CD14-positive monocyte (primary cell): Measurements from ENCODE around the gene ACAD8. TPM values are rescaled to one million over a fixed set of nuclear protein-coding genes. Genes with fewer than 3 reads are reported as not detected.

Experiments used
- DNase-seq, 3 donors: peaks; one replicate each; pipeline ENCODE4 v3.0.0-alpha.2; 2011 to 2022
- H2AFZ ChIP-seq: 2 replicates; pipeline ENCODE4 v1.6.0; 2012; ENCODE audit warnings: mild to moderate bottlenecking, low read depth, low read length, inconsistent platforms; ENCODE audit not compliant: insufficient read depth, poor library complexity, severe bottlenecking
- H3K27ac ChIP-seq, 2 donors: 1 replicate in 1 of 2; 2 replicates in 1 of 2; pipeline ENCODE4 v1.5.1; 2012 to 2013; ENCODE audit warnings: low read length in 2 of 2, control low read depth in 1 of 2, inconsistent platforms in 1 of 2, low read depth in 1 of 2, mild to moderate bottlenecking in 1 of 2
- H3K27me3 ChIP-seq, 2 donors: one replicate each; pipeline versions ENCODE4 v1.6.0 to v1.6.1; 2011 to 2013; ENCODE audit warnings: low read length in 2 of 2; ENCODE audit not compliant: control insufficient read depth in 2 of 2, insufficient read depth in 2 of 2
- H3K36me3 ChIP-seq, 2 donors: replicated peaks in 1 of 2; 1 replicate in 1 of 2; 2 replicates in 1 of 2; pipeline versions ENCODE4 v1.5.1 to v1.6.1; 2012 to 2013; ENCODE audit warnings: low read length in 2 of 2, control low read depth in 1 of 2, inconsistent platforms in 1 of 2, mild to moderate bottlenecking in 1 of 2; ENCODE audit not compliant: insufficient read depth in 2 of 2, control insufficient read depth in 1 of 2
- H3K4me1 ChIP-seq, 2 donors: 1 replicate in 1 of 2; 2 replicates in 1 of 2; pipeline versions ENCODE4 v1.5.1 to v1.6.1; 2012 to 2013; ENCODE audit warnings: low read length in 2 of 2, control low read depth in 1 of 2, inconsistent platforms in 1 of 2, mild to moderate bottlenecking in 1 of 2, moderate library complexity in 1 of 2; ENCODE audit not compliant: insufficient read depth in 2 of 2, control insufficient read depth in 1 of 2
- H3K4me2 ChIP-seq: replicated peaks from 2 replicates; pipeline ENCODE3; 2012; ENCODE audit warnings: low read length, moderate library complexity, mild to moderate bottlenecking; ENCODE audit not compliant: poor library complexity, severe bottlenecking; ENCODE audit errors: extremely low read depth
- H3K4me3 ChIP-seq, 3 experiments: fragments of 200-600 bp in 1 of 3; sonication (generic) in 1 of 3; replicated peaks in 1 of 3; 1 replicate in 2 of 3; 2 replicates in 1 of 3; pipeline ENCODE4 v1.5.1; 2011 to 2013; ENCODE audit warnings: low read length in 3 of 3, mild to moderate bottlenecking in 3 of 3, control low read depth in 2 of 3, low read depth in 2 of 3, inconsistent platforms in 1 of 3, moderate library complexity in 1 of 3
- H3K79me2 ChIP-seq: 2 replicates; pipeline ENCODE4 v1.6.0; 2012; ENCODE audit warnings: mild to moderate bottlenecking, control low read depth, inconsistent platforms, low read length, moderate library complexity; ENCODE audit not compliant: insufficient read depth
- H3K9ac ChIP-seq: 2 replicates; pipeline ENCODE4 v1.6.0; 2017; ENCODE audit warnings: low read length, mild to moderate bottlenecking; ENCODE audit not compliant: insufficient read depth, poor library complexity, severe bottlenecking
- H3K9me3 ChIP-seq, 2 donors: replicated peaks in 1 of 2; 1 replicate in 1 of 2; 2 replicates in 1 of 2; pipeline versions ENCODE4 v1.5.1 to v1.6.1; 2012 to 2013; ENCODE audit warnings: low read length in 2 of 2, control low read depth in 1 of 2; ENCODE audit not compliant: control insufficient read depth in 1 of 2, insufficient read depth in 1 of 2
- H4K20me1 ChIP-seq: 2 replicates; pipeline ENCODE4 v1.6.0; 2012; ENCODE audit warnings: mild to moderate bottlenecking, low read length, control low read depth, moderate library complexity; ENCODE audit not compliant: insufficient read depth
- H3K27ac Mint-ChIP-seq, 7 donors: one replicate each; pipeline ENCODE4 v1.8.0; 2020; ENCODE audit warnings: mild to moderate bottlenecking in 7 of 7, mixed read lengths in 7 of 7, moderate library complexity in 6 of 7, inconsistent platforms in 2 of 7
- H3K27me3 Mint-ChIP-seq, 3 donors: one replicate each; pipeline ENCODE4 v1.8.0; 2021 to 2022; ENCODE audit warnings: low read depth in 3 of 3, mild to moderate bottlenecking in 3 of 3, mixed read lengths in 3 of 3, moderate library complexity in 3 of 3, inconsistent platforms in 1 of 3
- H3K36me3 Mint-ChIP-seq, 2 donors: one replicate each; pipeline ENCODE4 v1.8.0; 2020; ENCODE audit warnings: mixed read lengths in 2 of 2, inconsistent platforms in 1 of 2, mild to moderate bottlenecking in 1 of 2
- H3K4me1 Mint-ChIP-seq: one replicate; pipeline ENCODE4 v1.8.0; 2020; ENCODE audit warnings: mild to moderate bottlenecking, mixed read lengths
- H3K4me3 Mint-ChIP-seq, 2 donors: one replicate each; pipeline ENCODE4 v1.8.0; 2020; ENCODE audit warnings: mild to moderate bottlenecking in 2 of 2, mixed read lengths in 2 of 2, moderate library complexity in 1 of 2
- H3K9me3 Mint-ChIP-seq, 7 donors: one replicate each; pipeline ENCODE4 v1.8.0; 2020 to 2022; ENCODE audit warnings: mixed read lengths in 7 of 7, mild to moderate bottlenecking in 6 of 7, moderate library complexity in 6 of 7, inconsistent platforms in 2 of 7
- CTCF ChIP-seq: fragments of 200-600 bp; IDR thresholded peaks from one replicate; pipeline ENCODE4 v1.8.0; 2022; ENCODE audit warnings: antibody characterized with exemption, mild to moderate bottlenecking
- WGBS: methylation state at CpG from one replicate; pipeline ENCODE4 v1.1.5; 2013; ENCODE audit warnings: missing lambda C conversion rate; ENCODE audit not compliant: insufficient coverage; 5-methylcytosine and 5-hydroxymethylcytosine counted together
- intact Hi-C, 2 donors: fragments of 100-400 bp; cut with micrococcal nuclease; formaldehyde crosslinking; loops; one replicate each; pipeline versions ENCODE4 v1.15.0 to v1.15.1; 2023
- polyA plus RNA-seq, 3 donors: library from polyadenylated mRNA; depleted of rRNA in 1 of 3; unstranded in 2 of 3; stranded (reverse) in 1 of 3; fragments of 300-500 nt in 2 of 3; fragments of >200 nt in 1 of 3; fragmentation: Illumina TruSeq in 2 of 3; gene quantifications; 1 replicate in 2 of 3; 2 replicates in 1 of 3; pipeline ENCODE4 v1.2.3, GENCODE V29; 2012 to 2021

Gene ACAD8
- polyA plus RNA-seq, 3 donors: 16.7 to 37.2 (median 19.3) TPM

- Histone ChIP-seq H3K27ac (no peak overlapping the region), H4K20me1 (no peaks in the 10 kb centered on the region), H3K79me2 (no peaks in the 10 kb centered on the region), H3K27me3 (no peaks in the 10 kb centered on the region), H3K4me3 (no peak overlapping the region), H3K36me3 (no peaks in the 10 kb centered on the region), H3K9ac (no peak overlapping the region), H3K9me3 (peaks cover 3 to 14% of the 10 kb centered on the region in 2 donors), H3K4me1 (no peaks in the 10 kb centered on the region), H2AFZ (no peak overlapping the region), H3K4me2 (no peak overlapping the region)
- Mint-ChIP-seq H3K4me3 (no peak overlapping the region), H3K9me3 (peaks cover 8 to 21% (median 13%) of the 10 kb centered on the region in 7 donors), H3K27me3 (peaks cover 4 to 7% (median 4%) of the 10 kb centered on the region in 3 donors), H3K36me3 (no peaks in the 10 kb centered on the region), H3K4me1 (no peaks in the 10 kb centered on the region), H3K27ac (no peak overlapping the region)
- intact Hi-C loops: no loop called here
- no peak for DNase-seq
- WGBS: 90% methylated on average over 2 of the region's 9 CpGs
- TF ChIP-seq CTCF: no peak
These were observed 60.6 kb downstream of the ACAD8 start for GRCh38 chr11:134313821-134314607.

Other genes starting within 250 kb of the ACAD8 start
- gene JAM3, start 184.5 kb upstream of the ACAD8 start, polyA plus RNA-seq: under 1 TPM; 0.03 to 0.25 (median 0.12) TPM
- 10 to 100 TPM in 1 of 3 donors, 1 to 10 TPM in 2; 4.0 to 15.2 (median 6.0) TPM for gene NCAPD3, start 29.6 kb upstream of the ACAD8 start, polyA plus RNA-seq
- 10 to 100 TPM; 30.4 to 38.4 (median 34.3) TPM for gene VPS26B, start 28.9 kb upstream of the ACAD8 start, polyA plus RNA-seq
- gene THYN1, start 216 bp upstream of the ACAD8 start, polyA plus RNA-seq: 10 to 100 TPM; 36.4 to 65.7 (median 57.6) TPM
- not detected for gene GLB1L3, start 22.8 kb downstream of the ACAD8 start, polyA plus RNA-seq
- gene GLB1L2, start 78.4 kb downstream of the ACAD8 start, polyA plus RNA-seq: not detected
- gene B3GAT1, start 158.7 kb downstream of the ACAD8 start, polyA plus RNA-seq: not detected